Measurements from ENCODE around the gene VPS72.

- TF ChIP-seq CTCF (IDR thresholded peaks at IDR 0.05) (no peak), POLR2A (IDR thresholded peaks at IDR 0.05) (no peak)
These were observed 55.0 kb downstream of the VPS72 start for GRCh38 chr1:151134991-151135390.
